ENCODE data around the gene ACAD11.

ACAD11 gene

DNA sequence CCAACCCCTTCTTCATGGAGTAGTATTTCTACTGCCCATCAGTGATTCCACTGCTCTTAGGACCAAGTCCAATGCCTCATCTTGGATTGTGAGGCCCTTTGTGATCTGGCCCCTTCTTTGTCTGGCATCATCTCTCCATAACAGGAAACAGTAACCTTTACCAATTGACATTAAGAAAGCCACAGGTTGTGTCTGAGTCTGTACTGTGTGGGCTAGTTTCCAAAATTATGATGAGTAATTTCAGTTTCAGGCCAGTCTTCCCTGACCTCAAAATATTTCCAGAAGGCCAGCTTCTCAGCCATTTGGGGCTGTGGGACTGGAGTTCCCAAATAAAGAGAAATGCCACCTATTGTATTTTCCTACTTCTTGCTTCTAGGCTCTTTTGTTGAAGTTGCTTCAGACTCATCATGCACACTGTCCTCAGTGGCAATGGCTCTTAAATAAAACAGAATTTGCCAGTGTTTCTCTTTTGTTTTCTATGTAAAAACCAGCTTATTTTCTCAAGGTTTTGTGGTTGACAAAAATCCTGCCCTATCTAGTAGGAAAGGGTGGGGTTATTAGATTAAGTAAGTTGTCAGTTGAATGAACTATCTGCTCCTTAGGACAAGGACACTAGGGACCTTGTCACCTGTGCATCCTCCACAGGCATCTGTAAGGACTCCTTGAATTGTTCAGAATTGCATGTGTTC, 109.6 kb downstream of the ACAD11 start:
- peaks cover 3% of the 10 kb centered on the region in 2 donors for H3K9me3 Mint-ChIP-seq
- ATAC-seq (replicated peaks) (peak; percentile 91 to 94), DNase-seq (peak; percentile 35)
- peaks cover 9 to 14% of the 10 kb centered on the region in 2 donors for H3K36me3 Mint-ChIP-seq
- no peaks in the 10 kb centered on the region for H3K27me3 Mint-ChIP-seq
- peak overlapping the region; percentile 67 to 69 for H3K4me3 Mint-ChIP-seq
- H3K4me1 Mint-ChIP-seq, result peaks cover 15 to 42% of the 10 kb centered on the region in 2 donors
- peak overlapping the region; percentile 94 for H3K27ac Mint-ChIP-seq

DNA sequence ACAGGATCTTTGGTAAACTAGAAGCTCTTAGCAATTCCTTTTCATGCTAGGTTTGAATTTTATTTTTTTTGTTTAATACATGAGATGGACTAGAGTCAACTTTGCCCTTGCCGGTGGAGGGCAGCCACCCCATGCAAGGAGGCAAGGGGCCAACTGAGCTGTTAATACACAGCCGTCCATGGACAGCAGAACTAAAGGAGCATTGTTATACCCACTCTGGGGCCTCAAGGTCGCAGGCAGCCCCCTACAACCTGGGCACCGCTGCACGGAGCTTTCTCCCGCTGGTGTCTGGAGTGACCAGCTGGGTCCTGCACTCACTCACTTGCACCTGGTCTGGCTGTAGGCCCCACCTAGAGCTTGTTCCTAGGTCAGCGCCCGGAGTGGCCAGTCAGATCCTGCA, 110.4 kb downstream of the ACAD11 start:
- Mint-ChIP-seq H3K27ac (no peak overlapping the region), H3K4me3 (no peak overlapping the region), H3K36me3 (peaks cover 11 to 19% of the 10 kb centered on the region in 2 donors), H3K9me3 (peaks cover 3% of the 10 kb centered on the region in 2 donors), H3K27me3 (no peaks in the 10 kb centered on the region), H3K4me1 (peaks cover 22 to 49% of the 10 kb centered on the region in 2 donors)
- DNase-seq (no peak), ATAC-seq (replicated peaks) (no peak)

- Mint-ChIP-seq H3K4me1 (peaks cover 28 to 73% of the 10 kb centered on the region in 2 donors), H3K27me3 (no peaks in the 10 kb centered on the region), H3K27ac (peak overlapping the region; percentile 25), H3K4me3 (no peak overlapping the region), H3K9me3 (peaks cover 3 to 5% of the 10 kb centered on the region in 2 donors), H3K36me3 (peaks cover 30 to 41% of the 10 kb centered on the region in 2 donors)
- ATAC-seq (replicated peaks) (no peak), DNase-seq (no peak)
Measured at GRCh38 chr3:132545471-132545870, 114.1 kb downstream of the ACAD11 start.

DNA sequence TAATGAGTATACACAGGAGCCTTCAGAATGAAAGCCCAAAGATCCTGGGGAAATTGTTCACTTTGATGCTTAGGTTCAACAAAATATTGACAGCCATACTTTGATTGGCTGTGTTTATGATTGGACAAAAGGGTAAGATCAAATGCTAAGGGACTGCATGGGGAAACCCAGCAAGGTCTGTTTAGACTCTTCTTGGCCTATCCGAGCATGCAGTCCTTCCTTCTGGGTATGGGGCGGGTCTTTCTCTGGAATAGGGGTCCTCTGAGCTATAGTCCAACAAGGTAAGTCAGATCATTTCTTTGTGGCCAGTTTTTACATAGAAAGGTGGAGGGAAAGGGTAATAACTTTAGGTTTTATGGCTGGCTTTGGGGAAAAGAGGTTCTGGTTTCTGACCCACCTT, 115.5 kb downstream of the ACAD11 start:
- Mint-ChIP-seq H3K4me1 (peaks cover 23 to 59% of the 10 kb centered on the region in 2 donors), H3K27me3 (no peaks in the 10 kb centered on the region), H3K9me3 (peaks cover 0 to 5% of the 10 kb centered on the region in 2 donors), H3K36me3 (peaks cover 32 to 44% of the 10 kb centered on the region in 2 donors), H3K27ac (peak overlapping the region; percentile 68), H3K4me3 (peak overlapping the region; percentile 8 to 17)
- ATAC-seq (replicated peaks) (peak; percentile 54 to 66), DNase-seq (peak; percentile 12)

GRCh38 chr3:132543011-132543739, 116.4 kb downstream of the ACAD11 start:
- Mint-ChIP-seq H3K4me1 (peaks cover 22 to 55% of the 10 kb centered on the region in 2 donors), H3K4me3 (peak overlapping the region; percentile 43 to 61), H3K36me3 (peaks cover 32 to 46% of the 10 kb centered on the region in 2 donors), H3K27me3 (no peaks in the 10 kb centered on the region), H3K27ac (peak overlapping the region; percentile 79), H3K9me3 (peaks cover 0 to 4% of the 10 kb centered on the region in 2 donors)
- DNase-seq, result peak; percentile 35
- peak; percentile 88 for ATAC-seq (replicated peaks)

- no peak for DNase-seq
- Mint-ChIP-seq H3K9me3 (peaks cover 0 to 2% of the 10 kb centered on the region in 2 donors), H3K36me3 (peaks cover 29 to 44% of the 10 kb centered on the region in 2 donors), H3K27me3 (no peaks in the 10 kb centered on the region), H3K27ac (peak overlapping the region; percentile 79), H3K4me1 (peaks cover 18 to 56% of the 10 kb centered on the region in 2 donors), H3K4me3 (peak overlapping the region in 1 of 2 donors; percentile 6)
- peak; percentile 24 to 30 for ATAC-seq (replicated peaks)
Measured at GRCh38 chr3:132542577-132542976, 117.0 kb downstream of the ACAD11 start.

GRCh38 chr3:132539681-132540080, 119.9 kb downstream of the ACAD11 start:
- Mint-ChIP-seq H3K4me3 (no peak overlapping the region), H3K9me3 (peaks cover 0 to 2% of the 10 kb centered on the region in 2 donors), H3K27ac (no peak overlapping the region), H3K36me3 (peaks cover 36 to 61% of the 10 kb centered on the region in 2 donors), H3K27me3 (no peaks in the 10 kb centered on the region), H3K4me1 (peaks cover 16 to 59% of the 10 kb centered on the region in 2 donors)
- ATAC-seq (replicated peaks), result no peak
- no peak for DNase-seq

- peaks cover 38 to 59% of the 10 kb centered on the region in 2 donors for H3K36me3 Mint-ChIP-seq
- no peak overlapping the region for H3K27ac Mint-ChIP-seq
- peaks cover 4 to 43% of the 10 kb centered on the region in 2 donors for H3K4me1 Mint-ChIP-seq
- peaks cover 0 to 2% of the 10 kb centered on the region in 2 donors for H3K9me3 Mint-ChIP-seq
- H3K4me3 Mint-ChIP-seq, result no peak overlapping the region
- ATAC-seq (replicated peaks), result no peak
- no peaks in the 10 kb centered on the region for H3K27me3 Mint-ChIP-seq
- no peak for DNase-seq
Measured at GRCh38 chr3:132538072-132538471, 121.5 kb downstream of the ACAD11 start.

GRCh38 chr3:132537297-132537696, 122.3 kb downstream of the ACAD11 start:
- Mint-ChIP-seq H3K27me3 (no peaks in the 10 kb centered on the region), H3K4me3 (peak overlapping the region in 1 of 2 donors; percentile 14), H3K9me3 (peaks cover 0 to 2% of the 10 kb centered on the region in 2 donors), H3K4me1 (peaks cover 1 to 35% of the 10 kb centered on the region in 2 donors), H3K27ac (peak overlapping the region; percentile 7), H3K36me3 (peaks cover 35 to 58% of the 10 kb centered on the region in 2 donors)
- DNase-seq (no peak), ATAC-seq (replicated peaks) (no peak)

GRCh38 chr3:132536442-132537153, 123.0 kb downstream of the ACAD11 start:
- Mint-ChIP-seq H3K27ac (peak overlapping the region; percentile 7), H3K27me3 (no peaks in the 10 kb centered on the region), H3K9me3 (no peaks in the 10 kb centered on the region), H3K4me3 (peak overlapping the region in 1 of 2 donors; percentile 14), H3K4me1 (peaks cover 0 to 29% of the 10 kb centered on the region in 2 donors), H3K36me3 (peaks cover 31 to 59% of the 10 kb centered on the region in 2 donors)
- DNase-seq, result no peak
- ATAC-seq (replicated peaks), result peak; percentile 59 to 61

- peak; percentile 23 for DNase-seq
- ATAC-seq (replicated peaks), result peak; percentile 77 to 83
- H3K27me3 Mint-ChIP-seq, result no peaks in the 10 kb centered on the region
- peaks cover 25 to 57% of the 10 kb centered on the region in 2 donors for H3K36me3 Mint-ChIP-seq
- no peaks in the 10 kb centered on the region for H3K9me3 Mint-ChIP-seq
- H3K4me1 Mint-ChIP-seq, result peaks cover 0 to 23% of the 10 kb centered on the region in 2 donors
- H3K4me3 Mint-ChIP-seq, result no peak overlapping the region
- no peak overlapping the region for H3K27ac Mint-ChIP-seq
Measured at GRCh38 chr3:132535575-132536441, 123.8 kb downstream of the ACAD11 start.

DNA sequence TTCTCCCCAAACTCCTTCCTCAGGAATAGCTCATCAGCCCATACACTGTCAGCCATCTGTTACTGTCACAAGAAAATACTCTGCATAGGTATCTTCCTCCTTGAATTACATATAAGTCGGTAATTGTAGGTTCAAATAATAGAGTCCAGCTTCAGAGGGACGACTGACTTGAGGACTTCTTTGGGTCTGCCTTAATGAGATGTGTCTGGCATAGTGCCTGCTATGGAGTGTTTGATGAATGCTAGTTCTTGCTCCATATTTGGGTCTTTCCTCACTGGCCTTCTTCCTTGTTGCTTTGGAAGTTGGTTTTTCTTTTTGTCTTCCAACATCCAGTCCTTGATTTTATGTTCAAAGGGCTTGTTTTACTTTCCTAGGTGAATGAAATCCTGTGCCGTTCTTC, 129.0 kb downstream of the ACAD11 start:
- H3K4me1 Mint-ChIP-seq, result no peaks in the 10 kb centered on the region
- DNase-seq (no peak), ATAC-seq (replicated peaks) (no peak)
- no peaks in the 10 kb centered on the region for H3K9me3 Mint-ChIP-seq
- no peak overlapping the region for H3K27ac Mint-ChIP-seq
- H3K27me3 Mint-ChIP-seq, result no peaks in the 10 kb centered on the region
- H3K4me3 Mint-ChIP-seq, result no peak overlapping the region
- peaks cover 21 to 56% of the 10 kb centered on the region in 2 donors for H3K36me3 Mint-ChIP-seq

DNA sequence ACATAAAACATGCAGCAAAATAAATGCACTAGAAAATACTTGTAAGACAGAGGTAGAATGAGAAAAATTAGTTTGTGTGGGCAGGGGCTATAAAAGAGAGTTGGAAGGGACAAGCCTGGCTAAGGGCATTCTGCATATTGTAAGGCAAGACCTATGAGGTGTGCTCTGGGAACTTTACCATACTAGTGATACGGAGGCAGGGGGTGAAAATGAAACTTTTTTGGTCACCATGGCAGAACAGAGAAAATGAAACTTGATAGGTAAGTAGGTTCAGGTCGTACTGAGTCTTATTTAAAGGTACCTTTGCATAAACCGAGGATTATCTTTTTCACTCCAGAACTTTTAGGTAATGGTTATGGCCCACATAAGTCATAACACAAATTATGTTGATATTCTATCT, 137.3 kb downstream of the ACAD11 start:
- H3K4me1 Mint-ChIP-seq, result peaks cover 0 to 4% of the 10 kb centered on the region in 2 donors
- ATAC-seq (replicated peaks) (no peak), DNase-seq (no peak)
- no peaks in the 10 kb centered on the region for H3K9me3 Mint-ChIP-seq
- H3K27me3 Mint-ChIP-seq, result no peaks in the 10 kb centered on the region
- no peak overlapping the region for H3K27ac Mint-ChIP-seq
- peaks cover 24 to 52% of the 10 kb centered on the region in 2 donors for H3K36me3 Mint-ChIP-seq
- H3K4me3 Mint-ChIP-seq, result no peak overlapping the region
